NT2/D1 (cell line): ENCODE data around the gene ADGRB3.

ENCODE experiments used
- DNase-seq: peaks from one replicate; pipeline ENCODE4 v3.0.0-alpha.2; 2011; ENCODE audit warnings: low read depth, low spot score
- H3K27me3 ChIP-seq: 2 replicates; pipeline ENCODE4 v1.6.0; 2011; ENCODE audit warnings: mild to moderate bottlenecking; ENCODE audit not compliant: insufficient read length, insufficient read depth
- H3K36me3 ChIP-seq: 2 replicates; pipeline ENCODE4 v1.6.1; 2011; ENCODE audit warnings: mild to moderate bottlenecking, low read length, mixed read lengths; ENCODE audit not compliant: insufficient read depth, insufficient read length
- H3K4me1 ChIP-seq: 2 replicates; pipeline ENCODE4 v1.5.1; 2011; ENCODE audit not compliant: insufficient read depth, insufficient read length
- H3K4me3 ChIP-seq: 2 replicates; pipeline ENCODE4 v1.5.1; 2011; ENCODE audit warnings: low read depth; ENCODE audit not compliant: insufficient read length
- H3K9ac ChIP-seq: 2 replicates; pipeline ENCODE4 v1.6.0; 2011; ENCODE audit warnings: low read depth; ENCODE audit not compliant: insufficient read length
- H3K9me3 ChIP-seq: 2 replicates; pipeline ENCODE4 v1.5.1; 2011; ENCODE audit warnings: mild to moderate bottlenecking, low read length; ENCODE audit not compliant: insufficient read depth
- SUZ12 ChIP-seq: IDR thresholded peaks from 2 replicates; pipeline ENCODE4 v1.6.1; 2011; ENCODE audit not compliant: insufficient read length, insufficient read depth; ENCODE audit errors: extremely low read depth
- YY1 ChIP-seq: IDR thresholded peaks from 2 replicates; pipeline ENCODE4 v1.6.1; 2011; ENCODE audit not compliant: insufficient read length, insufficient read depth
- ZNF274 ChIP-seq: IDR thresholded peaks from 2 replicates; pipeline ENCODE4 v1.6.1; 2011; ENCODE audit warnings: mild to moderate bottlenecking, low read depth, low read length

ADGRB3 gene

DNA sequence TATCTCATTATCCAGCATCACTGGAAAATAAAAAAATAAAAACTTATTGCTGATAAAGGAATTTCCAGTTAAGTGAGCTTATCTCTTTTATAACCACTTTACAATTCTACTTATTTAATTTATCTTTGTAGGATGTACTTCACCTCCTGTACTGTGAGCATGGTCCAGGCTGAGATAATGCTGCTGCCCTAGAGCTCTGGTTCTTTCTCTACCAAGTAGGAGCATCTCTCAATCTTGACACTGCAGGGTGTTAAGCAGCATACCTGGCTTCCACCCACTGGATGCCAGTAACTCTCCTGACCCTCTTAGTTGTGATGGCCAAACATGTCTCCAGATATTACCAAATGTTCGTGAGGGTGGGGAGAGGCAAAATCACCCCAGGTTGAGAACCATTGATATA, 454.5 kb downstream of the ADGRB3 start:
- no peak for TF ChIP-seq ZNF274
- TF ChIP-seq SUZ12, result no peak
- TF ChIP-seq YY1, result no peak
- no peaks in the 10 kb centered on the region for H3K27me3 ChIP-seq
- DNase-seq, result no peak
- H3K4me1 ChIP-seq, result no peaks in the 10 kb centered on the region
- H3K4me3 ChIP-seq, result no peak overlapping the region
- no peak overlapping the region for H3K9ac ChIP-seq
- no peaks in the 10 kb centered on the region for H3K9me3 ChIP-seq
- no peaks in the 10 kb centered on the region for H3K36me3 ChIP-seq

- Histone ChIP-seq H3K4me3 (no peak overlapping the region), H3K4me1 (no peaks in the 10 kb centered on the region), H3K9ac (no peak overlapping the region), H3K27me3 (no peaks in the 10 kb centered on the region), H3K9me3 (no peaks in the 10 kb centered on the region), H3K36me3 (no peaks in the 10 kb centered on the region)
- DNase-seq, result no peak
- no peak for TF ChIP-seq ZNF274
- no peak for TF ChIP-seq SUZ12
- TF ChIP-seq YY1, result no peak
Observed at GRCh38 chr6:69090132-69090531, 455.1 kb downstream of the ADGRB3 start.

- H3K4me1 ChIP-seq, result no peaks in the 10 kb centered on the region
- DNase-seq, result no peak
- no peaks in the 10 kb centered on the region for H3K36me3 ChIP-seq
- no peaks in the 10 kb centered on the region for H3K27me3 ChIP-seq
- H3K9me3 ChIP-seq, result no peaks in the 10 kb centered on the region
- no peak overlapping the region for H3K4me3 ChIP-seq
- H3K9ac ChIP-seq, result no peak overlapping the region
- no peak for TF ChIP-seq YY1
- TF ChIP-seq ZNF274, result no peak
- TF ChIP-seq SUZ12, result no peak
Observed at GRCh38 chr6:69096681-69097080, 461.6 kb downstream of the ADGRB3 start.

DNA sequence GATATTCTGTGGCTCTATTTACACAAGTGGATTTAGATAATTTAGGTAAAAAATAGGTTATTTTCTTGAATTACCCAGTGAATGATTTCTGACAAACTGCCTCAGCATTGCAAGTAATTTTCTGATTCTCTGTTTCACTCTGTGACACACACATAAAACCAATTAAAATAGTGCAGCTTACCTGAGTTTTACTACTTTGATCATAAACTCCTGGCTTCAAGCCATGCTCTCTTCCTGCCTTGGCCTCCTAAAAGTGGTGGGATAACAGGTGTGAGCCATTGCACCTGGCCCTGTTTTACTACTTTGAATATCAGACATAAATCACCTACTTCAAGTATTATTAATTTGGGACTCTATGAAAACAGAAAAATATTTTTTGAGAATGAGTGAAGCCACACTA, 462.9 kb downstream of the ADGRB3 start:
- no peak overlapping the region for H3K9ac ChIP-seq
- DNase-seq, result no peak

DNA sequence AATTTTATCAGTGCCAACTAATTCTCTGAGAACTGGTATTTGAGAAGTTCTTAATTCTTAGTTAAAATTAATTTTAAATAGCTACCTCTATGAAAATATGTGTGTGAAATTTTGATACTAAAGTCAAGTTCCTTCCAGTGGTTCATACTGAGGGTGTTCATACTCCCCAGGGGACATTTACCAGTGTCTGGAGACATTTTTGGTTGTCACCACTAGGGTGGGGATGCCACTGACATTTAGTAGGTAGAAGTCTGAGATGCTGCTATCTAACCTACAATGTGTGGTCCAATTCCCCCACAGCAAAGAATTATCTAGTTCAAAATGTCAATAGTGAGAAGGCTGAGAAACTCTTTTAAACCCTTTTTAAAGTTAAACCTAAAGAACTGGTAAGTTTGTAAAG, 463.8 kb downstream of the ADGRB3 start:
- Histone ChIP-seq H3K4me3 (no peak overlapping the region), H3K9ac (no peak overlapping the region), H3K9me3 (no peaks in the 10 kb centered on the region), H3K4me1 (no peaks in the 10 kb centered on the region), H3K36me3 (no peaks in the 10 kb centered on the region), H3K27me3 (no peaks in the 10 kb centered on the region)
- no peak for DNase-seq
- TF ChIP-seq YY1 (no peak), ZNF274 (no peak), SUZ12 (no peak)

More for the DNA sequence above, 462.9 kb downstream of the ADGRB3 start:
- Histone ChIP-seq H3K36me3 (no peaks in the 10 kb centered on the region), H3K27me3 (no peaks in the 10 kb centered on the region), H3K4me1 (no peaks in the 10 kb centered on the region), H3K4me3 (no peak overlapping the region), H3K9me3 (no peaks in the 10 kb centered on the region)
- TF ChIP-seq ZNF274, result no peak
- no peak for TF ChIP-seq YY1
- no peak for TF ChIP-seq SUZ12

GRCh38 chr6:69100772-69101171, 465.7 kb downstream of the ADGRB3 start:
- TF ChIP-seq ZNF274 (no peak), YY1 (no peak), SUZ12 (no peak)
- Histone ChIP-seq H3K4me1 (no peaks in the 10 kb centered on the region), H3K9me3 (no peaks in the 10 kb centered on the region), H3K27me3 (no peaks in the 10 kb centered on the region), H3K36me3 (no peaks in the 10 kb centered on the region), H3K4me3 (no peak overlapping the region), H3K9ac (no peak overlapping the region)
- DNase-seq, result no peak

DNA sequence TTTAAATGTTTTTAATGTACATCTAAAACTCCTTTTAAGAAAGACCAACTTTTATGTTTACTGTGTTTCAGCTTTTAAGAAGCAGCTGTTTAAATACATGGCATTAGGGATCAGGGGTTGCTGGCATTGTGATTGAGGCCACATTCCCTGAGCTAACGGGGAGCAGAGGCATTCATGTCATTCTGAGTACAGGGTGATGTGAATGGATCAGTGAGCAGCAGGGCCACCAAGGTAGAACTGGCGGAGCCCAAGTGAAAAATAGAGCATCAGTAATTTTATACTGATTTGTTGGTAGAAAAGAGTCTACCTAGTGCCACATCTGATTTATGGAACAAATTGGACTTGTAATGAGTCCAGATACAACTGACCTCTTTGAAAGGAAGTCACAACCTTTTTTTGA, 467.3 kb downstream of the ADGRB3 start:
- TF ChIP-seq SUZ12 (no peak), ZNF274 (no peak), YY1 (no peak)
- Histone ChIP-seq H3K36me3 (no peaks in the 10 kb centered on the region), H3K27me3 (no peaks in the 10 kb centered on the region), H3K4me3 (no peak overlapping the region), H3K9me3 (no peaks in the 10 kb centered on the region), H3K4me1 (no peaks in the 10 kb centered on the region), H3K9ac (no peak overlapping the region)
- no peak for DNase-seq

DNA sequence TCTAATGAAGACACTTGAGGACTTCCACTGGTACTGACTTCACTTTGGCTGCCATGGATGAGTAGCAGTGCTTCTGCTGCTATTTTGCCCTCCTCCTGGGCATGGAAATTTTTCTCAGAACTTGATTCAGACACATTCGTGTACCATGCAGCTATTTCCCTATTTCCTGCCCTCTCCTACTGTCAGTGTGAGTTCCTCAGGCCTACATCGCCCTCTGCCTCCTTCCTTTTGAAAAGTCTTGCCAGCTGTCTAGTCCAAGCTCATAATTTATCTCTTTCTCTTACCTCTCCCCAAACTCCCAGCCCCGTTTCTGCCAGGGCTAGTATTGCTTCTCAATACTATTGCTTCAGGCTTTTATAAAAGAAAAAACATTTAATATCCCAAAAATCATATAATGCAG, 470.2 kb downstream of the ADGRB3 start:
- Histone ChIP-seq H3K4me3 (no peak overlapping the region), H3K36me3 (no peaks in the 10 kb centered on the region), H3K9ac (no peak overlapping the region), H3K27me3 (no peaks in the 10 kb centered on the region), H3K4me1 (no peaks in the 10 kb centered on the region), H3K9me3 (no peaks in the 10 kb centered on the region)
- TF ChIP-seq ZNF274 (no peak), SUZ12 (no peak), YY1 (no peak)
- no peak for DNase-seq
